Naive thymus-derived CD4-positive, alpha-beta T cell (primary cell): ENCODE results near the gene PDE9A. TPM values are rescaled to one million over a fixed set of nuclear protein-coding genes. Genes with fewer than 3 reads are reported as not detected.
"Not testable (repeated sequence)": the region's sequence is repeated elsewhere in the genome, so short reads cannot be mapped to it uniquely, and the experiment has no call there.

Source experiments
- ATAC-seq: fragments of 150-1000 bp; cut with Tn5 transposase; 2 replicates; pipeline ENCODE4 v1.10.0; 2021; ENCODE audit warnings: mild to moderate bottlenecking, moderate library complexity
- CTCF ChIA-PET: fragments of 350-600 bp; sonication (Branson Sonifier 250); formaldehyde crosslinking; loops from one replicate; lab custom pipeline; 2021; ENCODE audit warnings: antibody characterized with exemption; lab: Charles Lee
- POLR2A ChIA-PET: fragments of 350-600 bp; sonication (Branson Sonifier 250); formaldehyde crosslinking; loops from one replicate; lab custom pipeline; 2021; ENCODE audit warnings: antibody characterized with exemption, inconsistent platforms; lab: Charles Lee
- DNase-seq, 9 donors: peaks; one replicate each; pipeline versions ENCODE4 v3.0.0 to v3.0.0-alpha.2; 2020 to 2022; ENCODE audit warnings: mixed read lengths in 1 of 9
- H3K27ac ChIP-seq: one replicate; pipeline ENCODE4 v1.7.0; 2013; ENCODE audit warnings: mild to moderate bottlenecking, low read depth, low read length, moderate library complexity
- H3K27me3 ChIP-seq, 2 donors: one replicate each; pipeline ENCODE4 v1.7.0; 2013; ENCODE audit warnings: low read length in 2 of 2, mild to moderate bottlenecking in 2 of 2, moderate library complexity in 2 of 2; ENCODE audit not compliant: control insufficient read depth in 2 of 2, insufficient read depth in 2 of 2
- H3K36me3 ChIP-seq, 3 experiments: 1 replicate in 2 of 3; 2 replicates in 1 of 3; pipeline ENCODE4 v1.7.0; 2013; ENCODE audit warnings: low read length in 3 of 3, mild to moderate bottlenecking in 3 of 3, moderate library complexity in 1 of 3; ENCODE audit not compliant: insufficient read depth in 3 of 3, control insufficient read depth in 2 of 3
- H3K4me1 ChIP-seq, 2 donors: one replicate each; pipeline ENCODE4 v1.7.0; 2013; ENCODE audit warnings: low read length in 2 of 2, mild to moderate bottlenecking in 2 of 2, moderate library complexity in 1 of 2; ENCODE audit not compliant: control insufficient read depth in 2 of 2, insufficient read depth in 2 of 2
- H3K4me3 ChIP-seq: 2 replicates; pipeline ENCODE4 v1.7.0; 2013; ENCODE audit warnings: mild to moderate bottlenecking, low read length
- H3K9me3 ChIP-seq, 3 experiments: 1 replicate in 2 of 3; 2 replicates in 1 of 3; pipeline ENCODE4 v1.7.0; 2013; ENCODE audit warnings: low read length in 3 of 3; ENCODE audit not compliant: control insufficient read depth in 2 of 3
- H3K27ac Mint-ChIP-seq, 9 donors: one replicate each; pipeline ENCODE4 v1.8.0; 2020 to 2022; ENCODE audit warnings: mixed read lengths in 9 of 9, mild to moderate bottlenecking in 8 of 9, moderate library complexity in 5 of 9, inconsistent platforms in 2 of 9
- H3K27me3 Mint-ChIP-seq, 5 donors: one replicate each; pipeline ENCODE4 v1.8.0; 2021 to 2022; ENCODE audit warnings: mixed read lengths in 5 of 5, mild to moderate bottlenecking in 1 of 5
- H3K36me3 Mint-ChIP-seq, 5 donors: one replicate each; pipeline ENCODE4 v1.8.0; 2020 to 2022; ENCODE audit warnings: mixed read lengths in 5 of 5, mild to moderate bottlenecking in 3 of 5, inconsistent platforms in 1 of 5
- H3K4me1 Mint-ChIP-seq, 7 donors: one replicate each; pipeline ENCODE4 v1.8.0; 2020 to 2022; ENCODE audit warnings: mixed read lengths in 7 of 7, mild to moderate bottlenecking in 3 of 7, inconsistent platforms in 1 of 7
- H3K4me3 Mint-ChIP-seq, 10 donors: one replicate each; pipeline ENCODE4 v1.8.0; 2020 to 2022; ENCODE audit warnings: mild to moderate bottlenecking in 10 of 10, mixed read lengths in 10 of 10, moderate library complexity in 6 of 10, inconsistent platforms in 2 of 10
- H3K9me3 Mint-ChIP-seq, 11 donors: one replicate each; pipeline ENCODE4 v1.8.0; 2020 to 2022; ENCODE audit warnings: mixed read lengths in 11 of 11, mild to moderate bottlenecking in 4 of 11, inconsistent platforms in 1 of 11, moderate library complexity in 1 of 11
- intact Hi-C, 2 donors: fragments of 100-400 bp; cut with micrococcal nuclease; formaldehyde crosslinking; loops; one replicate each; pipeline ENCODE4 v1.15.1; 2023
- polyA plus RNA-seq, 2 donors: library from polyadenylated mRNA; unstranded; fragments of 300-500 nt; fragmentation: Illumina TruSeq; gene quantifications; one replicate each; pipeline ENCODE4 v1.2.3, GENCODE V29; 2021
- total RNA-seq, 6 experiments: library from RNA in 5 of 6; stranded (reverse) in 5 of 6; gene quantifications; 1 replicate in 5 of 6; 2 replicates in 1 of 6; pipeline ENCODE4 v1.2.3 and lab custom pipeline; 2021 to 2026

PDE9A gene
- total and polyA plus RNA-seq, 7 experiments from 2014 or later: 5.9 to 18.4 (median 14.7) TPM

- Mint-ChIP-seq H3K36me3 (no peaks in the 10 kb centered on the region), H3K4me1 (peaks cover 0 to 7% (median 0%) of the 10 kb centered on the region in 7 donors), H3K27me3 (peaks cover 0 to 37% (median 0%) of the 10 kb centered on the region in 5 donors), H3K27ac (no peak overlapping the region), H3K4me3 (no peak overlapping the region), H3K9me3 (no peaks in the 10 kb centered on the region)
- DNase-seq (no peak), ATAC-seq (no peak)
- no peaks in the 10 kb centered on the region for H3K9me3 ChIP-seq
- CTCF ChIA-PET: no interaction called here
- H3K36me3 ChIP-seq: no peaks in the 10 kb centered on the region
- H3K27ac ChIP-seq: no peak overlapping the region
- POLR2A ChIA-PET: no interaction called here
- H3K4me3 ChIP-seq: no peak overlapping the region
- intact Hi-C loops: no loop called here
- peaks cover 0 to 6% of the 10 kb centered on the region in 2 donors for H3K4me1 ChIP-seq
- no peaks in the 10 kb centered on the region for H3K27me3 ChIP-seq
These were observed 27.2 kb upstream of the PDE9A start for GRCh38 chr21:42626171-42626570.

DNA sequence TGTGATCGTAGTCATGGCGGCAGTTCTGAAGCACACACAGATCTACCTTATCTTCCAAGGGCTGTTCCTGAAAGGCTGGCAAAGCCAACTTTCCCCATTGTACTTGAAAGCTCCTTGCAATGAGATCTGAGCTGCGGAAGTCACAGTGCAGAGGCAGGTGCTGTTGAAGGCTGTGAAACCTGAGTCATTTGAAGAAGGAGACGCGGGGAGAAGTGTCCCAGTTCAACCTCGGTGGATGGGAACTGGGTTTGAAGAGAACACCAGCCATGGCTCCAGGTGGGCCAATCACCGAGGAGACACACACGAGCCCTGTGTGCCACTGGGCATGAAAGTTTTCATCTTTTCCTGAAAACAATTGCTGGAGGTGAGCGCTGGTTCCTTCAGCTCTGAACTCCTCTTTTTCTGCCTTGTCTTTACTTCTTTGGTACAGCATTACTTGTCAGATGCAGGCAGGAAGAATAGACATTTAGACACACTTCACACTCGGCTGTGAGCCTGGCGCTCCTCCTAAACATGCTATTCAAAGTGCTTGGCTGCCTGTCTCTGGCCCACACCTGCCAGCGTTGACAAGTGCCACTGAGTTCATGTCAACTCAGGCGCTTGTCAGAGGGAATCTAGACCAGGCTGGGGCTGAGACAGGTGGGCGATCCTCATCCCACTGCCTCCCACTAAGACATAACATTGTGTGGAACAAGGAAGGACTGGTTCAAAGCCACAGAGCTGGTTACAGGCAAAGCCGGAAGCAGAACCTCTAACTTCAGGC, 25.7 kb upstream of the PDE9A start:
- Histone ChIP-seq H3K27me3 (no peaks in the 10 kb centered on the region), H3K27ac (no peak overlapping the region), H3K4me1 (peaks cover 0 to 11% of the 10 kb centered on the region in 2 donors), H3K9me3 (no peaks in the 10 kb centered on the region), H3K36me3 (no peaks in the 10 kb centered on the region), H3K4me3 (no peak overlapping the region)
- Mint-ChIP-seq H3K4me1 (peaks cover 0 to 8% (median 0%) of the 10 kb centered on the region in 7 donors), H3K9me3 (no peaks in the 10 kb centered on the region), H3K36me3 (no peaks in the 10 kb centered on the region), H3K27me3 (peaks cover 0 to 24% (median 0%) of the 10 kb centered on the region in 5 donors), H3K4me3 (no peak overlapping the region), H3K27ac (peak overlapping the region in 1 of 9 donors; percentile 13)
- intact Hi-C loops: no loop called here
- DNase-seq (no peak), ATAC-seq (no peak)
- ChIA-PET CTCF (no interaction called here), POLR2A (no interaction called here)

- H3K4me3 Mint-ChIP-seq, H3K27ac Mint-ChIP-seq, H3K9me3 ChIP-seq, ATAC-seq, intact Hi-C loops, H3K27me3 ChIP-seq, H3K4me1 Mint-ChIP-seq, H3K36me3 Mint-ChIP-seq, POLR2A ChIA-PET, H3K36me3 ChIP-seq, H3K9me3 Mint-ChIP-seq, H3K27ac ChIP-seq, CTCF ChIA-PET, H3K4me3 ChIP-seq, DNase-seq: not testable (repeated sequence)
- peaks cover 0 to 11% of the 10 kb centered on the region in 2 donors for H3K4me1 ChIP-seq
- H3K27me3 Mint-ChIP-seq: peaks cover 0 to 23% (median 0%) of the 10 kb centered on the region in 5 donors
These were observed 24.9 kb upstream of the PDE9A start for GRCh38 chr21:42628466-42629061.

GRCh38 chr21:42629933-42630589, 23.4 kb upstream of the PDE9A start:
- Histone ChIP-seq H3K36me3 (no peaks in the 10 kb centered on the region), H3K4me1 (peaks cover 0 to 11% of the 10 kb centered on the region in 2 donors), H3K27me3 (no peaks in the 10 kb centered on the region), H3K9me3 (no peaks in the 10 kb centered on the region), H3K27ac (no peak overlapping the region), H3K4me3 (no peak overlapping the region)
- no peaks in the 10 kb centered on the region for H3K36me3 Mint-ChIP-seq
- ChIA-PET CTCF (no interaction called here), POLR2A (no interaction called here)
- ATAC-seq (no peak), DNase-seq (no peak)
- intact Hi-C loops: no loop called here
- no peak overlapping the region for H3K4me3 Mint-ChIP-seq
- H3K27ac Mint-ChIP-seq: peak overlapping the region in 1 of 9 donors; percentile 14
- H3K27me3 Mint-ChIP-seq: peaks cover 0 to 10% (median 0%) of the 10 kb centered on the region in 5 donors
- no peaks in the 10 kb centered on the region for H3K9me3 Mint-ChIP-seq
- peaks cover 0 to 8% (median 0%) of the 10 kb centered on the region in 7 donors for H3K4me1 Mint-ChIP-seq

- Mint-ChIP-seq H3K27me3 (peaks cover 0 to 4% (median 0%) of the 10 kb centered on the region in 5 donors), H3K4me3 (no peak overlapping the region), H3K4me1 (peaks cover 0 to 8% (median 0%) of the 10 kb centered on the region in 7 donors), H3K36me3 (no peaks in the 10 kb centered on the region), H3K27ac (peak overlapping the region in 1 of 9 donors; percentile 14), H3K9me3 (no peaks in the 10 kb centered on the region)
- ChIA-PET CTCF (interaction anchor here (0.5 kb wide), 1 partner anchor 239 kb away, joined by 3 read pairs; no protein-coding TSS in a partner anchor), POLR2A (interaction anchor here (0.6 kb wide), 1 partner anchor 29 kb away, joined by 3 read pairs; no protein-coding TSS in a partner anchor)
- Histone ChIP-seq H3K27me3 (no peaks in the 10 kb centered on the region), H3K4me1 (peaks cover 0 to 11% of the 10 kb centered on the region in 2 donors), H3K27ac (no peak overlapping the region), H3K4me3 (no peak overlapping the region), H3K9me3 (no peaks in the 10 kb centered on the region), H3K36me3 (no peaks in the 10 kb centered on the region)
- intact Hi-C loops: no loop called here
- DNase-seq: no peak
- ATAC-seq: no peak
These were observed 22.8 kb upstream of the PDE9A start for GRCh38 chr21:42630626-42631025.

DNA sequence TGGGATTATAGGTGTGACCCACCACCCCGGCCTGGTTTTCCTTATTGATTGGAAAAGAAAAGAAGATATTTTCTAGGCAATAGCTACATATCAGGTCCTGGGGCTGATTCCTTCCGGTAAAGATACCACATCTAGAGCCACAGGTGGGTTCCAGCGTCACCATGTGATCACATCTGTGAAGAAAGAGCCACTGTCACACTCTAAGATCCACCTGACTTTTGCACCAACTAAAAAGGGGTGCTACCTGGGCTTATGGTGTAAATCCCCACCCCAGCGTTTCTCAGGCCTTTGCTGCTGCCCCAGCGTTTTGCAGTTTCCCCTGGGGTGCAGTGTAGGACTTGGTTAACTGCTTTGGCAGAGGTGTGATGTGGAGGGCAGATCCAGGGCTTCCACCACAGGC, 22.3 kb upstream of the PDE9A start:
- Mint-ChIP-seq H3K36me3 (no peaks in the 10 kb centered on the region), H3K4me3 (no peak overlapping the region), H3K27me3 (peaks cover 0 to 2% (median 0%) of the 10 kb centered on the region in 5 donors), H3K4me1 (peaks cover 0 to 8% (median 0%) of the 10 kb centered on the region in 7 donors), H3K27ac (no peak overlapping the region), H3K9me3 (no peaks in the 10 kb centered on the region)
- H3K9me3 ChIP-seq: no peaks in the 10 kb centered on the region
- ATAC-seq: peak; percentile 73
- no peaks in the 10 kb centered on the region for H3K36me3 ChIP-seq
- ChIA-PET CTCF (interaction anchor here (0.5 kb wide), 1 partner anchor 238 kb away, joined by 3 read pairs; no protein-coding TSS in a partner anchor), POLR2A (interaction anchor here (0.6 kb wide), 1 partner anchor 29 kb away, joined by 3 read pairs; no protein-coding TSS in a partner anchor)
- H3K4me3 ChIP-seq: no peak overlapping the region
- no peaks in the 10 kb centered on the region for H3K27me3 ChIP-seq
- intact Hi-C loops: no loop called here
- peaks cover 0 to 11% of the 10 kb centered on the region in 2 donors for H3K4me1 ChIP-seq
- H3K27ac ChIP-seq: no peak overlapping the region
- DNase-seq: peak in 5 of 9 donors; percentile 30 to 54 (median 31)
